ENCODE data around the gene TMPRSS3.

The TMPRSS3 gene

GRCh38 chr21:42387843-42388340 is 8.0 kb downstream of the TMPRSS3 start:
- DNase-seq (ENCODE audit: low read depth) = no peak

GRCh38 chr21:42387164-42387563 is 8.7 kb downstream of the TMPRSS3 start:
- no peak for DNase-seq (ENCODE audit: low read depth)

DNA sequence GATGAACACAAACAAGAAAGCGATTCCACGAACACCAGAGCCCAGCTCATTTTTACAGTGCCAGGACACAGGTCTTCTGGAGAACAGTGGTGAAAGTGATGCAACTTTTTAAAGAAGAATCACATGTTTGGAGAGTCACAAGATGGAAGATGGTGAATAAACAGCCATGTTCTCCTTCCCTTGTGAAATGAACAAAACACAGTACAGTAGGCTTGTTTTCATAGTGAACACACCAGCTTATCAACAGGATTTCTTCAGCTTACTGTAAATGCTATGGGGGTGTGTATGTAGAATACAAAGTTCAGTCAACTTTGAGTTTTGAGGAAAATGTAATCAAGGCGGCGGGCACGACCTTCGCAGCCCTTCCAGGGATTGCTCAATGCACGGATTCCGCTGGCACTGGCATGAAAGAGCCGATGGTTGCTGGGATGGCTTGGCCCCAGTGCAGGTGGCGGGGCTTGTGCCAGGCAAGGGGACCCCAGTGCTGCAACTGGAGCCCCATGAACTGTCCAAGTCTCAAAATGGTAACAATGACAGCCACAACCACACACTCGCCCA is 9.7 kb downstream of the TMPRSS3 start:
- DNase-seq (ENCODE audit: low read depth) = no peak

DNA sequence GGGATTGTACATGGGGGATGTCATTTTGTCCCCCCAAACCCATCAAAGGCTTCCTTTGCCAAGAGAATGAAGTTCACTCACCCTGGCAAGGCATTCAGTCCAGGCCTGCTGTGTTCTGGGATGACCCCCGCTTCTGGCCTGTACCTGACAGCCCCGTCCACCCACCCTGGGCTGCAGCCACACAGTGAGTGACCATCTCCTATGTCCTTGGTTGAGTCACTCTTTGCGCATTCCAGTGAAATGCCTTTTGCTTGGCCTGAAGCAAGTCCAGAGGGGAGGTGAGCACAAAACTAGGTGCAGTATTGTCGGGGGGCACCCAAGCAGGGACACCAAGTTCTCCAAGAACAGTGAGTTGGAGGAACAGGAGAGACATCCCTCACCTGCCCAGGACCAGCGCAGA is 10.2 kb downstream of the TMPRSS3 start:
- no peak for DNase-seq (ENCODE audit: low read depth)

DNA sequence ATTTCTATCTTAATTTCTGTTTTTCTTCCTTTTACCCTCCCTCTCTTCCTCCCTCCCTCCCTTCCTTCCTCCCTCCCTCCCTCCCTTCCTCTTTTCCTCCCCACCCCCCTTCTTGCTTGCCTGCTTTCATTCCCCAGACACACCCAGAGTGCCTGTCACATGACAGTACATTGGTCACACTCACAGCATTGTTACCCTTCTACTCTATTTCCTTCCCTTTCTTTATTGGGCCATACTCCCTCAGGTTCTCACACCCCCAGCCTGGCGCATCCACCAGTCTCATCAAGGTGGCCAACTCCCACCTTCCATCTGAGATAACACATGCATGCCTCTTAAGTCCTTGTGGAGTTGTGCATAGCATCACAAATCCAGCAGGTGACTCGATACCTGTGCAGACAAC is 10.9 kb downstream of the TMPRSS3 start:
- no peak for DNase-seq (ENCODE audit: low read depth)

DNA sequence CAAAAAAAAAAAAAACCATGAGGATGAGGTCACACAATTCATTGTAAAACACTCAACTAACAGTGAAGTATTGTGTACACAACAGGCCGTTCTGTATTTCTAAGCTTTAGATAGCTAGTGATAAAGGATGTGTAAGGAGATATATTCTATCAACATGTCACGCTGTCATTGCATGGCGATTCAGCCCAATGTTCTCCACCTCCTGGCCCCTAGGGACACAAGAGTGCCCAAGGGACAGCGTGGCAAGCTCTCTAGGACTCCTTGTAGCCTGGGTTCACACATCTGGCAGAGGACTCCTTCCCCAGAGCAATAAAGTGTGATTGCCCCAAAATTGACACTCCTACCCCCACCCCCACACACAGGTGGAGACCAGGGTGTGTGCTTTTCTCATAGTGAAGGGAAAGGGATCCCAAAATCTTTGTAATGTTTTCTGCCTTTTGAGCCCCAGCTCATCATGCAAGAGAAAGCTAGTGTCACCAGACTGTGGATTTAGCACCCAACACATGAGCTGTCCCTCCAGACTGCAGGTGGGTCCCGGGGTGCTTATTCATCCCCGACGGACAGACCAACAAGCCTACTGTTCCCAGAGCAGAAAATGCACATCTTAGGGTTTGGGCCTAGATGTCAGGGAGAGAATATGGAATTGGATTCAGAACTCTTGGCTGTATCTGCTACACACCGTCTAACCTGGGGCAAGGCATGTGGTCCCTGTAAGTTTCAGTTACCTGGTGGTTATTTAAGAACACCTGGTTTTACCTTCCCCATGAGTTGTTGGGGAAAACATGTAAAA is 11.5 kb downstream of the TMPRSS3 start:
- no peak for DNase-seq (ENCODE audit: low read depth)

DNA sequence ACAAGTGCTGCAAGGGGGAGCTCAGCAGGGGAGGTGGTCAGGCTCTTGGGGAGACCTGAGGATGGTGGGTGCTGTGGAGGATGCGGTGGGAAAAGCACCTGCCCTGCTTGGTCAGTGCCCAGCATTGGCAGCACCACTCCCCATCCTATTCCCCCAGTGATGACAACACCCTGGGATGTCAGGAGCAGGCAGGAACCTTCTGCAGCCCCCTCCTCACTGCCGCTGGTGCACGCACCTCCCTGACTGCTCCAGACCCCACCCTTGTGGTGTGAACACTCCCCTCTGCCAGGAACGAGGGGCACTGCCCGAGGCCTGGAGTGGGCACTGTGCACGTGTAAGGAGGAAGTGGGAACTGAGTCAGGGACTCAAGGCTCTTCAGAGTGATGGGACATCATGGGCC is 12.5 kb downstream of the TMPRSS3 start:
- no peak for DNase-seq (ENCODE audit: low read depth)

- no peak for DNase-seq (ENCODE audit: low read depth)
Measured at GRCh38 chr21:42382915-42383314, 12.9 kb downstream of the TMPRSS3 start.

DNA sequence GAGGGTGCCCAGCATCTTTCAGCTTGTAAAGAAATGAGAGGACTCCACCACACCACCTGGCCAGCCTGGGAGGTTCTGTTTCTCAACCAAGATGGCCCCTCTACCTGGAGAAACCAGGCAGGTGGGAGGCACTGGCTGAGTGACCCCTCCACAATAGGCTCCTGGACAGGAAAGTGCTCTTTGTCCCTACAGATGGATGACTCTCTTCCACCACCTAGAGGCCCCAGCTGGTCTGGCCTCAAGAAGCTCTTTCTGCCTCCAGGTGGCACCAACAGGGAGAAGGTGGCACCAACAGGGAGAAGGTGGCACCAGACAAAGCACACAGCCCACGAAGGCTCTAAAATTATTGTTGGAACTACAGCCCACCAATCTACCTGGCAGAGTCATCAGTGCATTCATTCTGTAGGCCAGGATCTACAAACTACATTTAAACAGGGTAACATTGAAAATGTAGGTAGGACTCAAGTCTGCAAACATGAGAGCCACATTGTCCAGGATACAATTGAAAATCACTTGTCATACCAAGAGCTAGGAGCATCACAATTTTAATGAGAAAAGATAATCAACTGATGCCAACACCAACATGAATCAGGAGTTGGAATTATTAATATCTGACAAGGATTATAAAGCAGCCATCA is 14.4 kb downstream of the TMPRSS3 start:
- DNase-seq (ENCODE audit: low read depth) = no peak

- DNase-seq (ENCODE audit: low read depth) = no peak
Measured at GRCh38 chr21:42379426-42380215, 16.2 kb downstream of the TMPRSS3 start.

DNA sequence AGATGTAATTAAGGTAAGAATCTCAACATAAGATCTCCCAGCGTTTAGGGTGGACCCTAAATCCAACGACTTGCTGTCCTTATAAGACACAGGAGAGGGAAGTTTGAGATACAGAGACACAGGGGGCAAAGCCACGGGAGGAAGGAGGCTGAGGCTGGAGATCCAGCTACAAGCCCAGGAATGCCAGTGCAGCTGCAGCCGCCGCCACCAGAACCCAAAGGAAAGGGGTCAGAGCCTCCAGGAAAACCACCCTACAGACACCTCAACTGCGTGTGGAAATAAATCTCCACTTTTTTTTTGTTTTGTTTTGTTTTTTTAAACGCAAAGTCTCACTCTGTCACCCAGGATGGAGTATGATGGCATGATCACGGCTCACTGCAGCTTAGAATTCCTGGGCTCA is 17.4 kb downstream of the TMPRSS3 start:
- DNase-seq (ENCODE audit: low read depth) = no peak

- DNase-seq (ENCODE audit: low read depth) = no peak
Measured at GRCh38 chr21:42377951-42378340, 17.9 kb downstream of the TMPRSS3 start.

DNA sequence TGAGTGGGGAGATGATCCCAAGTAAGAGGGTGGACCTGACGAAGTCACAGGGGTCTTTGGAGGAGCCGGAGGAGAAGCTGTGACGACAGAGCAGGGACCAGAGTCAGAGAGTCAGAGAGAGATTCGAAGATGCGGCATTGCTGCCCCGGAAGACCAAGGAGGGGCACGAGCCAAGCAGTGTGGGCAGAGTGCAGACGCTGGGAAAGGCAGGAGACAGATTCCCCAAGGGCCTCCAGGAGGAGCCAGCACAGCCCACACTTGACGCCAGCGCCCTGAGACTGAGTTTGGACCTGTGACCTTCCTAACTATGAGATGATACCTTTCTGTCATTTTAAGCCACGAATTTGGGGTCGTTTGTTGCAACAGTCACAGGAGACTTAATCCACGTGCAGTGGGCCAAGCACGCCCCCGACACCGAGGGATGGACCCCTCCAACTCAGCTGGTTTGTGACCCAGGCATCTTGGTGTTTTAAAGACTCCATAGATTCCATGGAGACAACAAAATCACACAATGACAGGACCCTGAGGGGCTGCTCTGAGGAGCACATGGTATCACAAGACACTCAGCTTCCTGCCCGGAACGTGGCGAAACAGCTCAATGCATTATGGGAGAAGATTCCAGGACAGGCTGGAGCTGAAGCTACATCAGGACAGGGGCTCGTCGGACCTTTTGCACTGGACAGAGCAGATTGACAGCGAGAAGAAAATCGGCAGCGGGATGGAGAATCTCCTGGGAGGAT is 18.5 kb downstream of the TMPRSS3 start:
- DNase-seq (ENCODE audit: low read depth) = no peak

GRCh38 chr21:42376338-42376982 is 19.4 kb downstream of the TMPRSS3 start:
- no peak for DNase-seq (ENCODE audit: low read depth)

- no peak for DNase-seq (ENCODE audit: low read depth)
Measured at GRCh38 chr21:42375966-42376337, 19.9 kb downstream of the TMPRSS3 start.

- no peak for DNase-seq (ENCODE audit: low read depth)
Measured at GRCh38 chr21:42375506-42375905, 20.3 kb downstream of the TMPRSS3 start.

DNA sequence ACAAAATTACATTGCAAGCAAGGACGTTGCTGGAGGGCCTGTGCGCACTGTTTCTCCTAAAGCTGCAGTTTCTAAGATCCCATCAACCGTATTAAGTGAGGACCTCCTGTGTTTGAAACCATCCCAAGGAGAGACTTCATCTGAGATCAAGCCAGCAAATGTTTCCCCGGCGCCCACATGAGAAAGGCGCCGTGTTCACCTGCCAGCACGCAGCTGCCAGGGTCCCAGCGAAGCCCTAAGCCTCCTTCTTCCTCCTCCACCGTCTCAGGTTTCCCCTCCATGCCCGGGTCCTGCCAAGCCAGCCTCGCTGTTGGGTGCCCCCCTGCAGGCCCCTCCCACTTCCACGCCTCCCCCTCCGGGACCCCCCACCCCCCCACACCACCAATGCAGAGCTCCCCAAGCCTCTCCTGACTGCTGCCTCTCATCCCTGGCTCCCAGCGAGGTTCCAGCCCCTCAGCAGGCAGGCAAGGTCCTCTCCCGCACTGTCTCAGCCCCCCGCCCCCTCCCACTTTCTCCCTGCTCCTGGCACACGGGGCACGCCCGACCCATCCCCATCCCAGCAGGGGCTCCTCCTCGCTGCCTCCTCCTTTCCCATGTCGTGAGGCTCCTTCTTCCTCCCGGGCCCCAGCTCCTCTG is 20.9 kb downstream of the TMPRSS3 start:
- no peak for DNase-seq (ENCODE audit: low read depth)

DNA sequence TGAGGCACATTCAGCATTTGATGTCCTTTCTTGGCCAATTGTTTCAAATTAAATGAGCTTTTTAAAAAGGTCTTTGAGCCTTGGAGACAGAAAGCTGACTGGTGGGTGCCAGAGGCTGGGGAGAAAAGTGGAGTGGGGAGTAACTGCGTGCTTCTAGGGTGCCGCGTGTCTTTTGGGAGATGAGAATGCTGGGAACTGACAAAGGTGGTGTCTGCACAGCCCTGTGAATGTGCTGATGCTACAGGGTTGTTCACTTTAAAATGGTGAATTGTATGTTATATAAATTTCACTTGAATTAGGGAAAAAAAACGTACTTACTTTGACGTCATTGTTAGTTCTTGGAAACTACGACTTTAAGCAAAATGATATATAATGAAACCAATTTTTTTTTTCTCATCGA is 21.4 kb downstream of the TMPRSS3 start:
- DNase-seq (ENCODE audit: low read depth) = no peak

- no peak for DNase-seq (ENCODE audit: low read depth)
Measured at GRCh38 chr21:42373908-42374455, 21.9 kb downstream of the TMPRSS3 start.

DNA sequence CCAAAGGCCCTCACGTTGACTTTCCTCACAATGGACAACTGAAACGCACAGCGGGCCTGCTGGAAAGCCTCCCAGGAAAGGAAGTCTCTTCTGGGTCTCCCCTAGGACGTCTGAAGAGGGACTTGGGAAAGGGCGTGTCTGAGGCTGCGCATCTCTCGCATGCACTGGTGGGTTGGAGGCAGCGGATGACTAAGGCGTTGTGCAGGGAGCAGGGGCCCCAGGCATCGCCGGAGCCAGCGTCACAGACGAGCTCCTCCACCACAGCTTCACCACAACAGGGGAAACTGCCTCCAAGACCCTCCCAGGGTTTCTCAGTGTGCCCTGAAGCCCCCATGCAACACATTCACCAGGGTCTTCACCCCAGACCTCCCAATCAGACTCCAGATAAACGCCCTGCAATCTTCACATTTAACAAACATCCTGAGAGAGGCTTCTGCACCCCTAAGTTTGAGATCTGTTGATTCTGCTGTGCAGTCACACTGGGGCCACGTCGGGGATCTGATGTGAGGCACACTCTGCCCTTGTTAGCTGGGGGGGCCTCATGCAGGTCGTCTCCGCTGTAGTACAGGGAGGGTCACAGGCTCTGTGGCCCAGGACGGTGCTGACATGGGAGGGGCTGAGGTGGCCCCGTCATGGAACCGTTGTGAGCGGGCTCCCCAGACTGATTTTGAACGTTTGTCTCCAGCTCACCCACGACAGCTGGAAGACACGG is 22.5 kb downstream of the TMPRSS3 start:
- no peak for DNase-seq (ENCODE audit: low read depth)

Measured in stimulated activated CD8-positive, alpha-beta memory T cell treated with anti-CD3 and anti-CD28 coated beads, Interleukin-15, amount 100 ng/mL, for 24 hours (primary cell).